OCI-M2 (cell line): Measurements from ENCODE around the gene ABCC5.
"Not testable (repeated sequence)": the region's sequence is repeated elsewhere in the genome, so short reads cannot be mapped to it uniquely, and the experiment has no call there.

Experiments used
- DNase-seq: peaks from one replicate; lab custom pipeline; 2025; ENCODE audit not compliant: unreplicated experiment; lab: John Stamatoyannopoulos, UW

Gene ABCC5

DNA sequence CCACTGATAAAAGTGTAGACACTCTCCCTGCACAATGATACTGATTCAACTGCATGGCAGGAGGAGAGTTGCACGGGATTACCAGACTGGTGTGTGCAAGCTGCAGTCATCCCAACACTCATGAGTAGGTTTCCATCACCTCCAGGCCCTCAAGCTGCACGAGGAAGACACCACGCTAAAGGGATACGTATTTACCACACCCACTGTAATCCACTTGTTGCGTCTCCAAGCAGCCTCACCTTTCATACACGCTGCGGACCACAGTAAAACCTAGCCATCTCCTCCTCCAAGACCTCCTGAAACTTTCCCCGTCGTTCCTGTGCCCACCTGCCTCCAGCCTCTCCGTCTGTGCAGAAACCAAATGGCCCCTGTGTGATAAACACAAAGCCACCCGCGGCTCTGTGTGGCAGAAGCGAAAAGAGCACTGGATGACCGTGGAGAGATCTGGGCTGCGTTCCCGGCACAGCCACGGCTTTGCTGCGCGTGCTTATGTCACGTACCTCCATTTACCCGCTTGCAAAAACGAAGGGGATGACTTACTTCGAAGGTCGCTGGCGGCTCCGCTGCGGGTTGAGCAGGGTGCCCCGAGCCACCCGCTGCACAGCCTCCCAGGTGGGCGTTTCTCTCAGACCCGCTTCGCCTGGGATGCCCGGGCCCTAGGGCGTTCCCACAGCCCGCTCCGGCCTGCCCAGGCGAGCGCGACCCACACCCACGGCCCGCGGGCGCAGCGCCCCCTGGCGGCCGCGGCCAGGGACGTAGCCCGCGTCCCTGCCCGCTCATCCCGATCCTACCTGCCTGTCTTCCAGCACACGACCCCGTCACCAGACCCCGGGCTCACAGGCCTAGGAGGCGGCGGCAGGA, 643 bp downstream of the ABCC5 start:
- no peak for DNase-seq

DNA sequence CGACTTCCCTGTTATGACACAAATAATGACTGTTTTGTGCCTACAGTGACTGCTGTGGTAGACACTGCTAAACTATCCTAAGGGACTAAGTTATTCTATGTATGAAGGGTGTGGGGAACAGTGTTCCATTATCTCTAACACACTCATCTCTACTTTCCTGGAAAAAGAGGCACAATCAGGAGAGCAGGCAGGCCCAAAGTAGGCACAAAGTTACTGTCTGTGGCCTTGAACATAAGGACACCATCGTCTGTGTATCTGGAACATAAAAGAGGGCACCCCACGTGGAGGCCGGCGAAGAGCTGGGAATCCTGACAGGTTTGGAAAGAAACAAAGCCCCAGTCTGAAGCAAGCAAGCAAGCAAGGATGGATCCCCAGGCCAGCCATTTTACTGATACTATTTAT, 1.5 kb downstream of the ABCC5 start:
- DNase-seq, result no peak

DNA sequence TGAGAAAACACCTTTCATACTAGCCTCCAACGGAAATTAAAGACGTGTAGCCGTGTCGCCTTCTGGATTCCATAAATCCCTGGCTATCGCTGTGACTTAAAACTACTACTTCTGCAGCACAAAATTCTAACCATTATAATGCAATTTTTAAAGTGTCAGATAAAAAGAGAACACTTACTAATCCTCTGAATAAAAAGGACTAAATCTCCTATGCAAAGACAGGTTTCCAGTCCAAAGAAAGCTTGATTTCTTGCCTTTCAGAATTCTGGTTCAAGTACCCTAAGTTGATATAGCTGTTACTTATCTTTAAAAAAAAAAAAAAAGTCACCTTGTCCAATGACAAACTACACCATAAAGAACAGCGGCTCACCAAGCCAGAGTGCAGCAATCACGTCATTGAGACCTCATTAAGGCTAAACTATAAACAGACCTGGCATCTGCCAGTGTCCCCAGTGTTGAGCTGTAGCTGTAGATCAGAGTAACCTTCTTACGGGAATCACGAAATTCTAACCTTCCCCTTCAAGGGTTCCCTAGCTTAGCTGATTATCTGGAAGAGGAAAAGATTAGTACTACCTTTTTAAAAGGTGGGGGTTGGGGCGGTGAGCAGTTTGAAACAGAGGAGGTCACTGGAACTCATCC, 2.2 kb downstream of the ABCC5 start:
- DNase-seq, result no peak

DNA sequence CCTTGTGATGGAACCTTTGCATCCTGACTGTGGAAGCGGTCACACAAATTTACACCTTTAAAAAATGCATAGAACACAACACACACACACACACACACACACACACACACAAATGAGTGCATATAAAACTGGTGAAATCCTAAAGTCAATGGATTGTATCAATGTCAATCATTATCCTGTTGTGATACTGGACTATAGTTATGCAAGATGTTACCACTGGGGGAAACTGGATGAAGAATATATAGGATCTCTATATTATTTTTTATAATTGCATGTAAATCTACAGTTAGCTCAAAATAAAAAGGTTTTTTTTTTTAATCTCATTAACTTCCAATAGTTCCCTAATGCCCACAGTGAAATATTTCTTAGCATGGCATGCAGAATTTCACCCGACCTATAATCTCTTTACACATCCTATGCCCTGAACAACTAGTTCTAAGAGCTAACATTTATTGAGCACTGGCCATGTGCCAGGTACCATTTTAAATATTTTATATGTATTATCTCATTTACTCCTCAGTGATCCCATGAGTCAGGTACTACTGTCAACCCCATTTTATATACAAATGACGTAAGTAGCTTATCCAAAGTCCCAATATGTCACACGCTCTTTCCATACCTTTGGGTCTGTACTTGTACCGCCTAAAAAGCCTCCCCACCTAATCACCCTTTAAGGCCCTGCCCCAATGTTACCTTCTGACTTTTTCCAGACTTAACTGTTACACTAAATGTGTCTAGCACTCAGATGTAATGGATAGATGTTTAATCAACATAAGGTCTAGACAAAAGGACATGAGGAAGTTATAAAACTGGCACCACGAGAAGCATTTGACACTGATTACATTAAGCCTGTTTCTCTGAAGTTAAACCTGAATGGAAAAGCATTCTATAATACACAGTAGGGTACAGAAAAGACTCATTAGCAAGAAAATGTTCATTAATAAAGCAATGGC, 5.5 kb downstream of the ABCC5 start:
- no peak for DNase-seq

DNA sequence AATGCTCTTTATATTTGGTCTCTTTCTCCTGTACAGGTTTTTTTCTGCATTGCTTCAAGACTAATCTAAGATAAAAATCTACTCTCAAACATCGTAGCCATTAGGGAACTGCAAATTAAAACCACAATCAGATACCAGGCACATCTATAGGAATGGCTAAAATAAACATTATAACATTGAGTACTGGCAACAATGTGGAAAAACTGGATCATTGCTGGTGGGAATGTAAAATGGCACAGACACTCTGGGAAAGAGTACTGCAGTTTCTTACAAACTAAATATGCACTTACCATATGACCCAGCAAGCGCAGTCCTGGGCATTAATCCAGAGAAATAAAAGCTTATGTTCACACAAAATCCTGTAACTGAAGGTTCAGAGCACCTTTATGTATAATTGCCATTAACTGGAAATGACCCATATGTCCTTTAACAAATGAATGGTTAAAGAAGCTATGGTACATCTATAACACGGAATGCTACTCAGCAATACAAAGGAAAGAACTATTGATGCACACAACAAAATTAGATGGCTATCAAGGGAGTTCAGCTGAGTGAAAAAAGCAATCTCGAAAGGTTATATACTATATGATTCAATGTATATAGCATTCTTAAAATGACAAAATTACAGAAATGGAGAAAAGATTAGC, 6.3 kb downstream of the ABCC5 start:
- no peak for DNase-seq

DNA sequence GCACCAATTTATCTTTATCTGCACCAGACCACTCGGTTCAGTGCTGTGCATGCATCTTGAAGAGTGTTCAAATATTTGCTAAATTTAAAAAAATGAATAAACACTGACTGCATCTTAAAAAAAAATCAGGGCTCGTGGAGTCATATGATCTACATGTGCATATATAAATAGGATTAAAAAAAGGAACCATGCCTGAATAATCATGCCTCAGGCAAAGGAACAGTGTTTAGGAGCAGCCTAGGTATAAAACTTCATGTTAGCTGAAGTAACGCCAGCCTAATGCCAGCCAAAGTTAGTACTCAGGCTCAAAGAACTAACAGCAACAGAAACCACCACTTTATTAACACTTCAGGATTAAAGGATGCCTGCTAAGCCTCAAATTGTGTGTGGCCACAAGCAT, 9.5 kb downstream of the ABCC5 start:
- DNase-seq, result no peak

DNA sequence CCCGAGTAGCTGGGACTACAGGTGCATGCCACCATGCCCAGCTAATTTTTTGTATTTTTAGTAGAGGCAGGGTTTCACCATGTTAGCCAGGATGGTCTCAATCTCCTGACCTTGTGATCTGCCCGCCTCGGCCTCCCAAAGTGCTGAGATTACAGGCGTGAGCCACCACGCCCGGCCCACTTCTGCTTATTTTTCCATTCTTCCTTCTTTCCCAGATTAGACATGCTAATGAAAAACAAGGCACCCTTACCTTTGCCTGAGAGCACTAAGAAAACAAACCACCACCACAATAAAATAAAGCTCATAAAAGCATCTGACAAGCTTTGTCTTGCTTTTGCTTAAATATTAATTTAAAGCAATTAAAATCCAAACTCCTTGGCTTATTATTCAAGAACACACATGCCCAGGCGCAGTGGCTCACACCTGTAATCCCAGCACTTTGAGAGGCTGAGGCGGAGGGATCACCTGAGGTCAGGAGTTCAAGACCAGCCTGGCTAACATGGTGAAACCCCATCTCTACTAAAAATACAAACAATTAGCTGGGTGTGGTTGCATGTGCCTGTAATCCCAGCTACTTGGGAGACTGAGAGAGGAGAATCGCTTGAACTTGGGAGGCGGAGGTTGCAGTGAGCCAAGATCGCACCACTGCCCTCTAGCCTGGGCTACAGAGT, 10.4 kb downstream of the ABCC5 start:
- not testable (repeated sequence) for DNase-seq

DNA sequence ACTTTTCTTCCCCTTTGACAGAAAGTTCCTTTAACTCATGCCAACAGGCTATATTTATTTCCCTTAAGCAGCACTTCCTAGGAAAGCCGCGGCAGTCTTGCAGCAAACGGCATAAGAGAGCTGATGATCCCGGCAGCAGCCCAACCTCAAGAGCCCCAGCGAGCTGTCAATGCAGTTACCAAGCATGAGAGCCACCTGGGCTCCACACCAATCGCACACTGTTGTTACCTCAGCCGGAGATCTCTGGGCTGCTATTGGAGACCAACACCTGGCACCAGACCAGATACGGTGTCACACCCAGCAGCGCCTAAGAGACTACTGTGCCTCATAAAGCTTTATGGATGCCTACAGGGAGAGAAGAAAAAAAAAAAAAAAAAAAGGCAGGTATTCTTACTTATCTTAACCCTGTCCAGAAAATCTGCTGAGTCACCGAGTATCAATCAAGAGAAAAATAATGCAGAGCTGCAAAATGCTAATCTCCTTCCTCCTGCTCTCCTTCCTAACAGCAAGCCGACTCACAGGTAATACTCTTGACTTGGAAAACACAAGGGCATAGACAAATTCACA, 11.7 kb downstream of the ABCC5 start:
- no peak for DNase-seq

DNA sequence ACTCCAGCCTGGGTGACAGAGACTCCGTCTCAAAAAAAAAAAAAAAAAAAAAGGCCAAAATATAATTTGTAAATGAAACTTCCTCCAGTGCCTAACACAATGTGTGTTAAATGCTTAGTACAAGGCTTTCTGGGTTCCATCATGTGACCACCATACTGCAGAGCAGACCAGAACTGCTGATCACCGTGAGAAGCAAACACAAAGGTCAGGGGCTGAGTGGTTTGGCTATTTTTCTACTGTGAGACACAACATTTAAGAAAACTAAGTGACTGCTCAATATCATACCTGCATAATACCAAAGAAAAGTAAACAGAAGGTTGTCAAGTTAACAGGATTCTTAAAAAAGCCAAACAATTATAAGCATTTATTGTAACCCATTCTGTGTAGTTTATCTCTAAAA, 13.2 kb downstream of the ABCC5 start:
- no peak for DNase-seq

DNA sequence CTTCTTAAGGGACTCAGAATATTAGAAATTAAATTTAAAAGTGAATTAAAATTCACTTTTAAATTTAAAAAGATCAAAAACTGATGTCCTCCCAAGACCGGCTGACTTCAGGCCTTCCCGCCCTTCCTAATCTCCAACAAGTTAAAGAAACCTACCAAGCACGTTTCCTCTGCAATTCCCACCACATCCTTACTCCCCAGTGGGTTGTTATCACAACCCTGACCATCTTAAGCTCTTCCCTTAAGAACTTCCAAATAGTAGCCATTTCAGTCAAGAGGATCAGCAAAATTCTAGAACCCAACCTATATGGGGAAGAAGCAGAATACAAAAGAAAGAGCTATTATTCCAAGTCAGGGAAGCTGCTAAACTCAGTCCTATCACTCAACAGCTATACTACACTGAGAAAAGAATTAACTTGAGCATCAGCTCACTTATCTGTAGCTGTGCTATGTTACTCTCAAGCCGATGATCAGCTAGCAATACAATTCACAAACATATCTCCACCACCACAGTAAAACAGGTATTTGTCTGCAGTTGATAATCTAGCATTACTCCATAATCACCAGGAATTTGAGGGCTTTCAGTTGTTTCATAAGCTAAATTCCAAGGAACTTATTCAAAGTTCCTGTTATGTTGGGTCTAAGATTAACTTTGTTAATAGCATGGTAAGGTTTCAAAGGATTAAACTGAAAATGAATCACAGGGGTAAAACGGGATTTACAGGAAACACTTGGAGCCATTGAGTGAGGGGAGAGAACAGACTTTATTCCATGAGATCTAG, 14.3 kb downstream of the ABCC5 start:
- DNase-seq, result no peak

DNA sequence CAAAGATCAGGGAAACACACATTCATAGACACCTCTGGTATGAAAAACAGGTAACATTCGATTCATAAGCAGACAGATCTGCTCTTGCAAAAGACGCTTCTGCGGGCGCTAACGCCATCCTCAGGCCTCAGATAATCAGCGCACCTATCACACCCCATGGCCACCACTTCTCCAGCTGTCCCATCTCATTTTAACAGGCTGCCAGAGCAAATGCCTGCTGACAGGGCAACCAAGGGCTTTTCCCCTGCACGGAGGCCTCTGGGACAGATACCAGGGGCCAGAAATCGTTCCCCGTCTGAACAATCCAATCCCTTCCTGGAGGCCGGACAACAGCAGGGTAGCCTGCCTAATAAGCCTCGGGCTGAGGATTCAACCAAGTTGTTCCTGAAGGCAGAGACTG, 15.2 kb downstream of the ABCC5 start:
- DNase-seq, result no peak

DNA sequence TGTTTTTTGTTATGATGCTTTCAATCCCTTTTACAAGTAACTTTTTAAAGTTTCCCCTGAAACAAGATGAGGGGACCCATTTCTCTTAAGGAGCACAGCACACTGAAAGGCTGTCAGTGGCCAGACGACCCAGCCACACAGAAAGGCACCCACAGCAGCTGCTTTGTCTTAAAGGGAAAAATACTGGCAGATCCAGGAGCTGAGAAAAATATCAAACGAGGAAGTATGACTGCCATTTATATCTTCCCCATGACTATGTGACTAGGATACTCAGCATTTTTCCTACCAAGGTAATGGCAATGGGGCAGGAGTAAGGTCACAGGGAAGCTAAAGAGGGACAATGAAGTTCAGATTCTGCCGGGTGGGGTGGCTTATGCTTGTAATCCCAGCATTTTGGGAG, 15.9 kb downstream of the ABCC5 start:
- DNase-seq, result no peak

DNA sequence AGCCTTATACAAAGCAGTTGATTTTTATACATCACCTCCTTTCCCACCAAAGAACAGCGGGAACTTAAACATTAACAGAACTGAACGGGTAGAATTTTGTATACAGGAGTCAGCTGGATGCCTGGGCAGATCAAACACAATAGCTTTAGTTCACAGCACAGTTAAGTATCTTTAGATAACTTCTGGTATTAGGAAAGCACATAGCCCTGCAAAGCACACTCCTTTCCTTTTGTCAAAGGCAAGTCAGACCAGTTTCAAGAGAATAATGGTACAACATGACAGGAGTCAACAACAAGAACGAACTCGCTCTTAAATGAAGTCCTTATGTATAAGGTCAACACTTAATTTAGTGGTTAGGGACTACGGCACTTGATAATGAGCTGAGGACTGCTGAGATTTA, 26.3 kb downstream of the ABCC5 start:
- no peak for DNase-seq

DNA sequence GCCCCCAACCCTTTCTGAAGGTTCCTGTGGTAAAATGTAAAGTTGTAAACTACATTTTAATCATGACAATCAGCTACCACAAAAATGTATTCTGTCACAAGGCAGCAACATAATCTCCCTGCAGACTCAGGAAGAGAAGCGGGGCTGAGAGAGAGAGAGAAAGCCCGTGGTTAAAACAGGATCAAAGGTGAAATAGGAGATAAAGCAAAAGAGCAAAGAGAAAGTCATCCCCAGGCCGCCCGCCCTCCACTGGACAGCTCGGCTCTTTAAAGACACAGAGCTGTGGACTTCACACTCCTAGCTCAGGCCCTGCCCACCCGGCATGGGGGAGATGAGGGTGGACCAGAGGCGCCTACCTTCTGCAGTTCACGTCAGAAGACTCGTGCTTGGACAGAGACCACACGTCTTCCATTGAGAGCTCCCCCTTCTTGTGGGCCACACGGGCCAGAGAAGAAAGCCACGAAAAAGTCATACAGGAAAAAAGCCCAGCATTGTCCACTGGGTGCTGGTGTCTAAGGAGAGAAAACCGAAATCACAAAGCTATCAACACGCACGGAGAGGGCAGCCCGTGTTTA, 29.4 kb downstream of the ABCC5 start:
- DNase-seq, result peak; percentile 7

DNA sequence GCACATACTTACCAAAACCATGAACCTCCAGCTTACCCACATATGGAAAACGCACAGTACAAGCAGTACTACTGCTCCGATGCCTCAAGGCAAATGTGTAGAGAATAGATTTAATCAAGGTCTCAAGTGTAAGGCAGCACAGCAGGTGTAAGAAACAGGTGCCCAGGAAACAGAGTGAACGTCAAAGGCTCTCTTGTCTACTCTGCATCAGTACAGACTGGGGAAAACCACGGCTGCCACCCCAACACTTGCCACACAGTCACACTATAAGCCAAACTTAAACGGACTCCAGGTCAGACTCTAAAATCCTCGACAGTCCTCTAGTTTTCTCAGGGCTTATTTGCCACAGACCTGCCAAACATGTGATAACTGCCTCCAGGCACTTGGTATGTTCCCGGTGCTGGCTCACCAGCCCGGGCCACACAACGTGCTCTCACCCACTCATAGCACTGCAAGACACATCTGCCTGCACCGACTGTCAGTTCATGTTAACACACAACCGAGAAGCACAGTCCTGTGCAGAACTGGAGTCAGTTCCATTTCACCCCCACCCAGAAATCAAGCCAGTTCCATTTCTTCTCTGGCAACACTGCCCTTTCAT, 30.6 kb downstream of the ABCC5 start:
- no peak for DNase-seq

DNA sequence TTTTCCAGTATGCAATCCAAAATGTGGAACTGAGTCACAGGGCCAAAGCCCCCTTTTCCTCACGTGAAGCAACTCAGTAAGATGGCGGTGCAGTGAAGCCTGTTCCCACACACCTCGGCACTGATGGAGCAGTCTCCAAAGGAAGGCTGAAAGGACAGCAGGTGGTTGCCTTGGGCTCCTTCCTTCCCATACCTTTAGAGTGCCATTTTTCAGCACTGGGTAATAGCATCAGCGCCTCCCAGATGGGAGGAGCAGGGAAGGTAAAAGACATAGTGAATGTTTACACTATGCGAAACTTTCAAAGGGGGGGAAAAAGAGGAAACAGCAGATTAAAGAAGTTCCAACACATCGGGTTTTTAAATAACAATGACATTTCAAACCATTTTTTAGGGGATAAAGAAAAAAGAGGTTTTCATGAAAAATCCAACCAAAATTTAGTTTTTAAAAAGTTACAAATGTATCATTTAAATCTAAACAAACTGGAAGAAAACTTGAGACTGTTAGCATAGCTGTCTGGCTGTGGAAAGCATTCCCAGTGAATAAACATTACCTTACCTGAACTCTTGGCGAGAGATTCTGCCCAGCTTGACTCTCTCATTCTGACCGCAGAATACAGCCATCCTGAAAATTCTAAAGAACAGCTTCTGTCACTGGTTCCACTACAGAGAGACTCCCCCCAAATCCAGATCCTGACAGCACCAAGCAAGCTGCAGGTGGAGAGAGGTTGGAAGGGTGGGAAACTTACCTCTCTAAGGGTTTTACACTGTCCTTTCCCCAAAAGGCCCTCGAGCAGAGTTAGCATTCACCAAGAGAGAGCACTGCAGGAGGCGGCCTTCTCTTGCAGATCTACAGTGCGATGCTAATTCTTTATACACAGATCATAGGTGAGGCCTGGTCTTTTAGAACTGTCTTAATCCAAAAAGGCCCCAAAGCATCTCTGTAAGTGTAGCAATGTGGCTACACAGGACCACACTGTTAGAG, 32.6 kb downstream of the ABCC5 start:
- DNase-seq, result no peak

DNA sequence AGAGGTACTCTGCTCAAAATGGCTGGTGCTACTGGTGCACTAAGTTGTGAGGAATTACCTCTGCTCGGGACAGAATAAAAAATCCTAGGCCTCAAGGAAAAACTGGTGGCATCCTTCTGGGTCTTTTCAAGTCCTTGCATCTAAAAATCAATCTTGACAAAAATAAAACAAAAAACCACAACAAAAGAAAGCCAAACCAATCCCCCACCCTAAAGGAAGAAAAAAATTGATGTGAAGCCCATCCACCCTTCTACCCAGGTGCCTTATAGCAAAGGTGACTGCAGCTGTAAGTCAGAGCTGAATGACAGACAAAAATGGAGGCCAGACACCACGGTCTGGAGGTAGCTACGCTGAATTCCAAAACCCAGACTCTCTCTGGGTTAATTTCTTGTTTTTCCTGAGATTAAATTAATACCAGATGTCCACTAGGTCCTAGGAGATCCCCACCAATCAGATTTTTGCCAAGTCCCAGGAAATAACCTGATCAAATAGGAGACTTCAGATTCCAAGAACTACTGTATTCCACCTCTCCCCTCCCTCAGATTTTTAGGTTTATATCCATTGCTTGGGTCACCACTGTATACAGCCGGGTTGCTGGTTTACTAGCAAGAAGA, 33.5 kb downstream of the ABCC5 start:
- DNase-seq, result no peak
